Colonic mucosa (tissue), 4 donors: ENCODE results near the gene IQCM. TPM values are rescaled to one million over a fixed set of nuclear protein-coding genes. Genes with fewer than 3 reads are reported as not detected.
"Not testable (repeated sequence)": the region's sequence is repeated elsewhere in the genome, so short reads cannot be mapped to it uniquely, and the experiment has no call there.

Source experiments
- DNase-seq: peaks from one replicate; pipeline ENCODE4 v3.0.0-alpha.2; 2020
- H3K27ac ChIP-seq: fragments of 200-600 bp; one replicate; pipeline ENCODE4 v1.8.0; 2021
- H3K27me3 ChIP-seq: fragments of 200-600 bp; one replicate; pipeline ENCODE4 v1.8.0; 2021
- H3K36me3 ChIP-seq: fragments of 200-600 bp; one replicate; pipeline ENCODE4 v1.8.0; 2021
- H3K4me1 ChIP-seq: fragments of 200-600 bp; one replicate; pipeline ENCODE4 v1.8.0; 2021; ENCODE audit warnings: mild to moderate bottlenecking
- H3K4me3 ChIP-seq: fragments of 200-600 bp; one replicate; pipeline ENCODE4 v1.8.0; 2021
- H3K9ac ChIP-seq, 2 donors: one replicate each; pipeline ENCODE4 v1.7.0; 2013; ENCODE audit warnings: control low read depth in 2 of 2, low read depth in 2 of 2, low read length in 2 of 2
- H3K9me3 ChIP-seq: fragments of 200-600 bp; one replicate; pipeline ENCODE4 v1.8.0; 2021
- CTCF ChIP-seq: fragments of 200-600 bp; IDR thresholded peaks from one replicate; pipeline ENCODE4 v1.8.0; 2022; ENCODE audit warnings: antibody characterized with exemption, mild to moderate bottlenecking
- intact Hi-C: fragments of 100-400 bp; cut with DNase I; formaldehyde crosslinking; loops from one replicate; pipeline ENCODE4 v1.14.1; 2022
- total RNA-seq, 2 donors: library from RNA; stranded (reverse); fragmentation: NEBNext Ultra II Directional in 1 of 2; extraction: Animal tissue kit (Norgen Biotek cat#: 25700) in 1 of 2; gene quantifications; one replicate each; pipeline ENCODE4 v1.2.1, GENCODE V29; 2021
- donor health status: healthy.
- donor health status: DM: no; HTN: no; CAD: no.
- donor health status: DM: no; HTN: no; CAD: no.

The IQCM gene
- total RNA-seq, 2 donors from 2014 or later: 3.4 to 5.2 TPM

GRCh38 chr4:149498246-149498645, 317.4 kb downstream of the IQCM start:
- TF ChIP-seq CTCF: no peak
- H3K36me3 ChIP-seq: no peaks in the 10 kb centered on the region
- intact Hi-C loops: no loop called here
- no peak overlapping the region for H3K9ac ChIP-seq
- H3K4me3 ChIP-seq: no peak overlapping the region
- no peak for DNase-seq
- H3K27ac ChIP-seq: no peak overlapping the region
- H3K27me3 ChIP-seq: no peaks in the 10 kb centered on the region
- no peaks in the 10 kb centered on the region for H3K9me3 ChIP-seq
- no peaks in the 10 kb centered on the region for H3K4me1 ChIP-seq

GRCh38 chr4:149493492-149493891, 322.2 kb downstream of the IQCM start:
- intact Hi-C loops: no loop called here
- DNase-seq: no peak
- Histone ChIP-seq H3K9me3 (no peaks in the 10 kb centered on the region), H3K27ac (no peak overlapping the region), H3K9ac (no peak overlapping the region), H3K4me1 (no peaks in the 10 kb centered on the region), H3K4me3 (no peak overlapping the region), H3K27me3 (no peaks in the 10 kb centered on the region), H3K36me3 (no peaks in the 10 kb centered on the region)
- no peak for TF ChIP-seq CTCF

GRCh38 chr4:149489321-149489720, 326.3 kb downstream of the IQCM start:
- no peak for DNase-seq
- no peak for TF ChIP-seq CTCF
- no peak overlapping the region for H3K4me3 ChIP-seq
- no peaks in the 10 kb centered on the region for H3K4me1 ChIP-seq
- no peaks in the 10 kb centered on the region for H3K27me3 ChIP-seq
- no peak overlapping the region for H3K9ac ChIP-seq
- intact Hi-C loops: no loop called here
- H3K36me3 ChIP-seq: no peaks in the 10 kb centered on the region
- H3K9me3 ChIP-seq: no peaks in the 10 kb centered on the region
- no peak overlapping the region for H3K27ac ChIP-seq

- no peaks in the 10 kb centered on the region for H3K4me1 ChIP-seq
- H3K9me3 ChIP-seq: no peaks in the 10 kb centered on the region
- no peak overlapping the region for H3K4me3 ChIP-seq
- intact Hi-C loops: no loop called here
- no peak for DNase-seq
- TF ChIP-seq CTCF: no peak
- no peak overlapping the region for H3K27ac ChIP-seq
- H3K9ac ChIP-seq: no peak overlapping the region
- H3K36me3 ChIP-seq: no peaks in the 10 kb centered on the region
- no peaks in the 10 kb centered on the region for H3K27me3 ChIP-seq
Measured at GRCh38 chr4:149486861-149487260, 328.8 kb downstream of the IQCM start.

- H3K36me3 ChIP-seq, H3K9me3 ChIP-seq, H3K27ac ChIP-seq, intact Hi-C loops, H3K4me1 ChIP-seq, H3K9ac ChIP-seq, H3K27me3 ChIP-seq, DNase-seq, H3K4me3 ChIP-seq: not testable (repeated sequence)
Measured at GRCh38 chr4:149468669-149469068, 347.0 kb downstream of the IQCM start.

GRCh38 chr4:149466446-149466845, 349.2 kb downstream of the IQCM start:
- Histone ChIP-seq H3K4me3 (no peak overlapping the region), H3K9ac (no peak overlapping the region), H3K36me3 (no peaks in the 10 kb centered on the region), H3K9me3 (no peaks in the 10 kb centered on the region), H3K27ac (no peak overlapping the region), H3K27me3 (no peaks in the 10 kb centered on the region), H3K4me1 (no peaks in the 10 kb centered on the region)
- intact Hi-C loops: no loop called here
- TF ChIP-seq CTCF: no peak
- DNase-seq: no peak
